Measurements from ENCODE around the gene CLEC16A.

CLEC16A gene

GRCh38 chr16:11140466-11140865 lies 196.1 kb downstream of the CLEC16A start:
- DNase-seq (ENCODE audit: low read depth in 3 of 3): no peak

DNA sequence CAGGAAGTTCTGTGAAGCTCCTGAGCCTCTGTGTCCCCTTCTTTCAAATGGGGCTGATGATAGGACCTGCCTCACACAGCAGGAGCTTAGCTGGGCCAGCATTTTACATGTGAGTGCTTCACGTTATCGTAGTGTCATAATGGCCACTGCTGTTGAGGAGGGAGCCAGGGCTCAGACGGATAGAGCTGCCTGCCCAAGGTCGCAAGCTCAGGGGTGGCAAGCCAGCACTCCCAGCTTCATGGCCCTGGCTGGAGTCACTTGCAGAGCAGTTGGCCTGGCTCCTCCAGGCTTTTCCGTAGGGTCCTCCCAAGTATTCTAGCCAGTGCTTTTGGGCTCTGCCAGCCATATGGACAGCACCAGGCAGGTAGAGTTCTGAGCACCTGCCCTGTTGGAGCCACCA lies 196.5 kb downstream of the CLEC16A start:
- DNase-seq (ENCODE audit: low read depth in 3 of 3): no peak

DNA sequence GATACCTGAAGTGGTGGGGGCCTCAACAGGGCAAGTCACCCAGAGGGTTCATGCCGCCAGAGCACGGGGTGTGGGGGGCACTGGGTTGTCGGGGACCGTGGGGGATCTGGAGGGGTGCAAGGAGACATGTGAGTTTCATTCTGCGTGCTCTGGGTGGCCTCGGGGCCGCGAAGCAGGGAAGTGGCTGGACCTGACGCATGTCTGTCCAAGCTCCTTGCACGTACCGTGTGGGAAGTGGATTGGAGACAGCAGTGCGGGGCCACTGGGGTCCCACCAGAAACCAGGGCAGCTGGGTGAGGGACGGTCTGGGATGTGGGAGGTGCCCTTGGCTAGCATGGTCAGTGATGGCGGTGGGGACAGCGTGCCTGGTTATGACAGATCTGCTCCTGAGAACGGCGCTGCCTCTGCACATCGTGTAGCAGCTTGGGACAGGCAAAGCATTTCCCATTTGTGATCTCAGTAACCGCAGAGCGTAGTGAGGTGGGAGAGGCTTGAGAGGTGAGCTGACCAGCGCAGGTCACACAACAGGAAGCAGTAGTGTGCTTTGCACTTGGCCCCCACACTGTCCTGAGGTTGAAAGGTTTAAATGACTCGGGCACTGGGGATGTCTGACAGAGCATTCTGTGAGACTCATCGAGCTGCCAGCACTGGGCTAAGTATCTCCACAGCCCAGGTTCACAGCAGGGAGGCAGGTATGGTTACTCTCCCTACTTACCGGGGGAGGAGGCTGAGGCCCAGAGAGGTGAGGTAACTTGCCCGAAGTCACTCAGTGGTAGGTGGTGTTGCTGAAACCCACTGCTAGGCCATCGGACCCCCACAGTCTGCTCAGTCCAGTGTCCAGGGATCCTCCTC lies 197.3 kb downstream of the CLEC16A start:
- DNase-seq (ENCODE audit: low read depth in 3 of 3): no peak

DNA sequence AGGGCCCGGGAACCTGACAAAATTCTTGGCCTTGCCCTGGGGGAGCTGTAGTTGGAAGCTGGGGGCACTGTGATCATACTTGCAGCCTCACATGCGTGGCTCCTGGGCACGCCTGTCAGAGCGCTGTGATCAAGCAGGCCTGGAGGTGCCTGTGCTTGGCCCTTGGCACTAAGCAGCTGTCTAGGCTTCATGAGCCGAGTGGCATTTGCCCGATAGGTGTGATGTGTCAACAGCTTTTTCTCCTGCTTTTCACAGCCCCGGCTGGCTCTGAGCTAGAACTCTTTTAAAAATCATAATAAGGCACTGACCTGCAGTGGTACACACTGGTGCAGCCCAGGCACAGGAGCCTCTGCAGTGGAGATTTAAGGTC lies 197.9 kb downstream of the CLEC16A start:
- DNase-seq (ENCODE audit: low read depth in 3 of 3): no peak

DNA sequence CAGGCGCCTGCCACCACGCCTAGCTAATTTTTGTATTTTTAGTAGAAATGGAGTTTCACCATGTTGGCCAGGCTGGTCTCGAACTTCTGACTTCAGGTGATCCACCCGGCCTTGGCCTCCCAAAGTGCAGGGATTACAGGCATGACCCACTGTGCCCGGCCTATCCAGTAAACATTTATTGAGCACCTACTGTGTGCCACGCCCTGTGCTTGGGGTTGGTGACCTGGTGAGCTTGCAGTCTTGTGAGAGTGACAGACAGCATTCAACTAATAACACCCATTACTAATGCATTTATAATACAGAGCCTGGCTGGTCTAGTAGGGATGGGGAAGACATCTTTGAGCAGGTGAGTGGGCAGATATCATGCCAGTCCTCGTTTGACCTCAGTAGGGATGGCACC lies 198.6 kb downstream of the CLEC16A start:
- DNase-seq (ENCODE audit: low read depth in 3 of 3): no peak

- DNase-seq (ENCODE audit: low read depth in 3 of 3): no peak
These were observed 199.1 kb downstream of the CLEC16A start for GRCh38 chr16:11143372-11144035.

DNA sequence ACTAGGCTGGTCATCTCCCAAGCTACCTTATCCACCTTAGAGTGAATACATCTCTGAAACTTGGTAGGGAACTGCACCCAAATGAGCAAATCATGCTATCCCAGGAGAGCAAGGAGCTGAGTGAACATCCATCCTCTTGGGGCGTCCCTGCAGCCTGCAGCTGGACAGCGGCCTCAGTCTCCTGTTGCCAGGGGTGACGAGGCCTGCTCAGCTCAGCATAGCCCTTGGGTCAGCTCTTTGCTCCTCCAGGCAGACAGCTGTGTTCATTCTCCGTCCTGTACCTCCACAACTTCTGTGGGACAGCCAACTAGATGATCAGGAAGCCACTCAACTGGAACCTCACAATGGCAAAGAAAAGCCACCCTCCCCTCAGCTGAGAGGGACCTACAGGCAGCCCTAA lies 199.8 kb downstream of the CLEC16A start:
- DNase-seq (ENCODE audit: low read depth in 3 of 3): no peak

DNA sequence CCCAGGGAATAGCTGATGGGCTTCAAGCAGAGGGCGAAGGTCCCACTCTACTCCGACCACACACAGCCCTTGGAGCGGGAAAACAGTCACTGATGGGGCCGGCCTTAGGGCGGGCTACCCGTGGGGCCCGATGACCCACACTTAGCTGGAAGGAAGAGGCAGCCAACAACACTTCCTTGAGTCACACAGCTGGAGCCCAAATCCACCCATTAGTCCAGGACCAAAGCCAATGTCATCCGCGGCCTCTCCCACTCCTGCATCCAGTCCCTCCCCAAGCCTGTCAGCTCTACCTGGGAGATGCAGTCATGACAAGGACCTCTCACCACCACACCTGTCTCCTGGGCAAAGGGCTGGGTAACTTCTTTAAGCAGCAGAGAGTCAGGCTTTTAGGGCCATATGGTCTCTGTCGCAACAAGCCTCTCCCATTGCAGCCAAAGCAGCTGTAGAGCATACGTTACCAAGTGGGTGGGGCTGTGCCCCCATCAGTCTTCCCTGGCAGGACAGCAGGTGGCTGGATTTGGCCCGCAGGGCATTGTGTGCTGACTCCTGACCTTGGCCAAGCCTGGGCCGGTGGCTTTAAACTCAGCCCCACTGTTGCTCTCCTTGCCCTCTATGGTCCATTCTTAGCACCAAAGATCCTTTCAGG lies 200.9 kb downstream of the CLEC16A start:
- DNase-seq (ENCODE audit: low read depth in 3 of 3): no peak

DNA sequence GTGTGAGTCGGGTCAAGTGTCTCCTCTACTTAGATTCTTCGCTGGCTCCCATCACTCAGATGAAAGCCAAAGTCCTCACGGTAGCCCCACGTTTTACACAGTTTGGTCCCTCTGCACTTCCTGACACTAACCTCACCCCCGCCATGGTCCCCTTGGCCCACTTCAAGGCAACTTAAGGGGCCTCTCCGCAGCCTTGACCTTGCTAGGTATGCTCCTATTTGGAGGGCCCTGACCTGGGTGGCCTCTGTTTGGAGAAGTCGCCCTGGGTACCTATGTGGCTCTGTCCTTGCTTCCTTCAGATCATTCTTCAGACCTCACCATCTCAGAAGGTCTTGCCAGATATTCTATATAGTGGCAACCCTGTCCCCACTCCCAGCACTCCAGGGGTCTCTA lies 201.5 kb downstream of the CLEC16A start:
- DNase-seq (ENCODE audit: low read depth in 3 of 3): no peak

GRCh38 chr16:11147033-11147753 lies 202.8 kb downstream of the CLEC16A start:
- no peak for DNase-seq (ENCODE audit: low read depth in 3 of 3)

DNA sequence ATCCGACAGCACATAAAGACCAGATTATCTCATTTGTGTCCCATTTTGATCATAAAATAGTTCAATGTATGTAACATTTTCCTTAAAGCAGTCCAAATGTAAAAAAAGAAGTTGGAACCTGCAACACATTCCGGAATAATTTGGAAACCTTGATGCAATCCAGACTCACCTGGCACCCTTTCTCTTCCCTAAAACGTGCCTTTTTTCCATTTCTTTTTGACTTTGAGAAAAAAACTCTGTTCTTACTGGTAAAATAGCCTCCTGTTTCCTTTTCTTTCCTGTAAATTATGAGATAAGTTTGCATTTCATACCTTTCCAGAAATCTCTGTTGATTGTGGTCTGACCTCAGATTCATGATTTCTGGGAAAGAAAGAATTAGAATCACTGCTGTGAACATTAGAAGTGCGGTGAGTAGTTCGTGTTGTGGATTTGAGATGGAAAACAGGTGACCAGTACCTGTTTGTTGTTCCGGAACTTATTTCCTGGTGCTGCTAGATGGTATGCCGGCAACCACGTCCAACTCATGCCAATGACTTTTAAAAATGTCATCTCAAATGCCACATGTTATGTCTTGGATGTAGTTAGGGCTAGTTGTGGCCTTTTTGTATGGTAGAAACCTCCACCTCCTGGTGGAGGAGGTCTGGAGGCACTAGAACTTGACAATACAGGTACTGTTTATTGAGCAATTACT lies 203.5 kb downstream of the CLEC16A start:
- DNase-seq (ENCODE audit: low read depth in 3 of 3): no peak

DNA sequence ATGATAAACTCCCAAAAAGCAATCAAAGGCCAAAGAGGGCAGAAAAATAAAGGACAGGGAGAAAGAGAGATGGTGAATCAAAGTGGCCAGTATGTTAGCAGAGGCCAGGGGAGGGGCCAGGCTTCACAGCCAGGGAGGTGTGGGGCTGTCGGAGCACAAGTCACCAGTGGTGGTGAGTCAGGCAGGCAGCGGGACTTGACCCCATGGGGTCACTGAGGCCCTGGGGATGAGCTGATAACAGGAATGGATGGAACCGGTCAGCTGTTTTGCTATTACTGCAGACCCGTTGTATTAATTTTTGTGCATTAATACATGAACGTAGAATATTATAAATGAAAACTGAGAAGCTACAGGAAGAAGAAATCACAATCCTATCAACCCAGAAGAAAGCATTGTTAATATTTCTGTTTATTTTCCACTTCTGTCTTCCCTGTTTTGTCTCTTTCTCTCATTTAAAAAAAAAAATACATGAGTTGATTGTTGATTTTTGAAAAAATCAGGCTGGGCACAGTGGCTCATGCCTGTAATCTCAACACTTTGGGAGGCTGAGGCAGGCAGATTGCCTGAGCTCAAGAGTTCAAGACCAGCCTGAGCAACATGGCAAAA lies 204.8 kb downstream of the CLEC16A start:
- no peak for DNase-seq (ENCODE audit: low read depth in 3 of 3)

- no peak for DNase-seq (ENCODE audit: low read depth in 3 of 3)
These were observed 205.8 kb downstream of the CLEC16A start for GRCh38 chr16:11150190-11150589.

GRCh38 chr16:11151156-11151884 lies 207.0 kb downstream of the CLEC16A start:
- DNase-seq (ENCODE audit: low read depth in 3 of 3): no peak

- no peak for DNase-seq (ENCODE audit: low read depth in 3 of 3)
These were observed 207.7 kb downstream of the CLEC16A start for GRCh38 chr16:11151885-11152629.

- DNase-seq (ENCODE audit: low read depth in 3 of 3): no peak
These were observed 208.4 kb downstream of the CLEC16A start for GRCh38 chr16:11152677-11153331.

GRCh38 chr16:11155284-11155806 lies 211.0 kb downstream of the CLEC16A start:
- no peak for DNase-seq (ENCODE audit: low read depth in 3 of 3)

DNA sequence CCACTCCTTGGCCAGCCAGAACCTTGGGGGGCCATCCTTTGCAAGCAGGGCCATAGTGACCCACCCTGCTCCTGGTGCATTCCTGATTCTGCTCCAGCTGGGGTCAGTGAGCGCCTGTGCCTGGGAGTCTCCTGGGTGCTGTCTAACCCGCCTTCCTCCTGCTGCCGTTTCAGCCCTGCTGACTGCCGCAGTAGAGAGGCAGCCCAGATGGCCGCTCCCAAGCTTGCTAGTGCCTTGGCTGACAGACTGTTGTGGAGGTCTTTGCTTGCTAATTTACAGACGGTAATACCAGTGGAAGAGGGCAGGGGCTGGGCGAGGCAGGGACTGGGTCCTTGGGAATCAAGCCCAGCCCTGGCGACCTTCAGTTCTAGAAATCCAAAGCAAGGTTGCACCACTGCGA lies 212.0 kb downstream of the CLEC16A start:
- no peak for DNase-seq (ENCODE audit: low read depth in 3 of 3)

DNA sequence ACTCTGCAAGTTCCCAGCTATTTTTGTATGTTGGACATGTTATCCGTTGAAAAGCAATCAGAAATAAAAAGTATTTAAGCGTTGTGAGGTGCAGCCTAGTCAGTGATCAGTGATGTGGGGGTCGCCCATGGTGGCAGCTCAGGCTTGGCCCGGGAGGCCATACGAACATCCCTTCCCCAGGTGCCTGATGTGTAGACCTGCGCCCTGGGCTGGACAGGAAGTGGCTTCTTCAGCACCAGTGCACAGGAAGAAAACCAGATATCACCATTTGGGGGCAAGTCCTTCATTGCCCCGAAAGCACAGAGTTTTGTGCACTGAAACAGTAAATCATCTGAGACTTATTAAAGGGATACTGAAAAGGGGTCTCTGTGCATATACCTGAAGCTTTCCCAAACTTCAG lies 212.8 kb downstream of the CLEC16A start:
- no peak for DNase-seq (ENCODE audit: low read depth in 3 of 3)
